H9 (cell line): ENCODE results near the gene C1orf74. TPM values are rescaled to one million over a fixed set of nuclear protein-coding genes. Genes with fewer than 3 reads are reported as not detected.

Source experiments
- DNase-seq: peaks from one replicate; pipeline ENCODE4 v3.0.0-alpha.2; 2017
- H2AFZ ChIP-seq: one replicate; pipeline ENCODE4 v1.6.1; 2013; ENCODE audit warnings: mild to moderate bottlenecking, low read length, control low read depth, moderate library complexity
- H2AK5ac ChIP-seq: 2 replicates; pipeline ENCODE4 v1.6.1; 2013; ENCODE audit warnings: low read length, control low read depth, mixed read lengths; ENCODE audit not compliant: insufficient read length
- H2BK120ac ChIP-seq: one replicate; pipeline ENCODE4 v1.6.1; 2013; ENCODE audit warnings: low read depth, mild to moderate bottlenecking, low read length, control low read depth, inconsistent platforms; ENCODE audit not compliant: poor library complexity, severe bottlenecking
- H2BK12ac ChIP-seq: 2 replicates; pipeline ENCODE4 v1.6.1; 2013; ENCODE audit warnings: low read length, control low read depth, mixed read lengths, low read depth; ENCODE audit not compliant: insufficient read length
- H2BK15ac ChIP-seq: 2 replicates; pipeline ENCODE4 v1.6.1; 2013; ENCODE audit warnings: low read depth, low read length, control low read depth
- H2BK20ac ChIP-seq: one replicate; pipeline ENCODE4 v1.6.1; 2013; ENCODE audit warnings: low read depth, mild to moderate bottlenecking, low read length, control low read depth, inconsistent platforms; ENCODE audit not compliant: poor library complexity, severe bottlenecking
- H2BK5ac ChIP-seq: 2 replicates; pipeline ENCODE4 v1.6.1; 2013; ENCODE audit warnings: low read length, control low read depth, mixed read lengths; ENCODE audit not compliant: insufficient read length
- H3K14ac ChIP-seq: 2 replicates; pipeline ENCODE4 v1.6.1; 2013; ENCODE audit warnings: low read length, control low read depth; ENCODE audit not compliant: insufficient read depth
- H3K18ac ChIP-seq: 2 replicates; pipeline ENCODE4 v1.6.1; 2013; ENCODE audit warnings: low read depth, mild to moderate bottlenecking, mixed read lengths, low read length, control low read depth; ENCODE audit not compliant: insufficient read length
- H3K23ac ChIP-seq: 2 replicates; pipeline ENCODE4 v1.6.1; 2013; ENCODE audit warnings: low read length, control low read depth, mixed read lengths, low read depth; ENCODE audit not compliant: insufficient read length
- H3K23me2 ChIP-seq: 2 replicates; pipeline ENCODE4 v1.6.1; 2013; ENCODE audit warnings: low read depth, mild to moderate bottlenecking, mixed read lengths, low read length, control low read depth; ENCODE audit not compliant: insufficient read length, poor library complexity, severe bottlenecking
- H3K27ac ChIP-seq: 2 replicates; pipeline ENCODE4 v1.5.1; 2013; ENCODE audit warnings: low read length, control low read depth, mixed read lengths, low read depth; ENCODE audit not compliant: insufficient read length
- H3K27me3 ChIP-seq: 2 replicates; pipeline ENCODE4 v1.6.1; 2013; ENCODE audit warnings: low read length, control low read depth, inconsistent platforms; ENCODE audit not compliant: insufficient read depth
- H3K4ac ChIP-seq: 2 replicates; pipeline ENCODE4 v1.6.1; 2013; ENCODE audit warnings: low read depth, mild to moderate bottlenecking, control low read depth, inconsistent platforms, low read length, moderate library complexity
- H3K4me1 ChIP-seq: 2 replicates; pipeline ENCODE4 v1.6.1; 2013; ENCODE audit warnings: low read length, control low read depth, inconsistent platforms; ENCODE audit not compliant: insufficient read depth
- H3K4me2 ChIP-seq: 2 replicates; pipeline ENCODE4 v1.6.1; 2013; ENCODE audit warnings: low read length, control low read depth, mixed read lengths; ENCODE audit not compliant: insufficient read length, insufficient read depth
- H3K56ac ChIP-seq: 2 replicates; pipeline ENCODE4 v1.6.1; 2013; ENCODE audit warnings: low read depth, mild to moderate bottlenecking, mixed read lengths, low read length, control low read depth; ENCODE audit not compliant: insufficient read length
- H3K79me1 ChIP-seq: 2 replicates; pipeline ENCODE4 v1.6.1; 2013; ENCODE audit warnings: low read depth, mild to moderate bottlenecking, moderate library complexity, low read length, control low read depth, inconsistent platforms; ENCODE audit not compliant: insufficient read depth, poor library complexity, severe bottlenecking
- H3K79me2 ChIP-seq: 2 replicates; pipeline ENCODE4 v1.6.1; 2013; ENCODE audit warnings: low read length, control low read depth, inconsistent platforms; ENCODE audit not compliant: insufficient read depth
- H3K9ac ChIP-seq: 2 replicates; pipeline ENCODE4 v1.6.1; 2013; ENCODE audit warnings: low read length, control low read depth, mixed read lengths; ENCODE audit not compliant: insufficient read length; ENCODE audit errors: extremely low read depth
- H3K9me3 ChIP-seq: one replicate; pipeline ENCODE4 v1.6.1; 2013; ENCODE audit warnings: low read depth, low read length, inconsistent platforms; ENCODE audit not compliant: control insufficient read depth
- H3T11ph ChIP-seq: one replicate; pipeline ENCODE4 v1.6.1; 2013; ENCODE audit warnings: mild to moderate bottlenecking, low read length, control low read depth, inconsistent platforms
- H4K20me1 ChIP-seq: one replicate; pipeline ENCODE4 v1.6.1; 2013; ENCODE audit not compliant: control insufficient read depth, insufficient read length, insufficient read depth
- H4K5ac ChIP-seq: 2 replicates; pipeline ENCODE4 v1.6.1; 2013; ENCODE audit warnings: low read depth, mild to moderate bottlenecking, mixed read lengths, low read length, control low read depth; ENCODE audit not compliant: insufficient read length
- H4K8ac ChIP-seq: replicated peaks from 2 replicates; pipeline ENCODE4 v1.6.1; 2013; ENCODE audit warnings: low read length, control low read depth, mixed read lengths, low read depth; ENCODE audit not compliant: insufficient read length
- H4K91ac ChIP-seq: 2 replicates; pipeline ENCODE4 v1.6.1; 2013; ENCODE audit warnings: low read depth, mild to moderate bottlenecking, moderate library complexity, mixed read lengths, low read length, control low read depth; ENCODE audit not compliant: insufficient read length
- H3K27ac Mint-ChIP-seq, 3 experiments: 2 replicates in 2 of 3; 3 replicates in 1 of 3; pipeline ENCODE4 v1.8.0; 2020 to 2021; ENCODE audit warnings: mixed read lengths in 3 of 3, mild to moderate bottlenecking in 1 of 3, moderate library complexity in 1 of 3
- H3K27me3 Mint-ChIP-seq: 2 replicates; pipeline ENCODE4 v1.8.0; 2021; ENCODE audit warnings: low read depth, mild to moderate bottlenecking, moderate library complexity, mixed read lengths
- H3K36me3 Mint-ChIP-seq, 3 experiments: 2 replicates in 2 of 3; 3 replicates in 1 of 3; pipeline ENCODE4 v1.8.0; 2020 to 2021; ENCODE audit warnings: low read depth in 3 of 3, mixed read lengths in 3 of 3; ENCODE audit not compliant: insufficient read depth in 1 of 3
- H3K4me1 Mint-ChIP-seq, 2 experiments: 2 replicates each; pipeline ENCODE4 v1.8.0; 2020; ENCODE audit warnings: mixed read lengths in 2 of 2
- H3K4me3 Mint-ChIP-seq, 2 experiments: 2 replicates in 1 of 2; 3 replicates in 1 of 2; pipeline ENCODE4 v1.8.0; 2020 to 2021; ENCODE audit warnings: mild to moderate bottlenecking in 2 of 2, mixed read lengths in 2 of 2, moderate library complexity in 1 of 2
- H3K9me3 Mint-ChIP-seq, 2 experiments: 2 replicates in 1 of 2; 3 replicates in 1 of 2; pipeline ENCODE4 v1.8.0; 2020; ENCODE audit warnings: mild to moderate bottlenecking in 2 of 2, mixed read lengths in 2 of 2, moderate library complexity in 1 of 2
- WGBS: extraction: QIAGEN DNeasy Blood & Tissue Kit; methylation state at CpG from one replicate; pipeline ENCODE4 v1.1.7; 2013; ENCODE audit warnings: missing lambda C conversion rate, low lambda C conversion rate, mixed read lengths; ENCODE audit not compliant: insufficient read length; ENCODE audit errors: extremely low coverage; 5-methylcytosine and 5-hydroxymethylcytosine counted together
- total RNA-seq: library from RNA; stranded (reverse); gene quantifications from 2 replicates; pipeline ENCODE4 v1.2.1, GENCODE V29; 2021
- TF ChIP-seq, protein P1 (sequence below): fragments of 200-600 bp; sonication (generic); conservative IDR thresholded peaks from 3 replicates; pipeline ENCODE4 v1.8.0; 2021; ENCODE audit warnings: antibody characterized with exemption, mild to moderate bottlenecking

Gene C1orf74
- total RNA-seq, 1 experiment from 2014 or later, result 2.4 TPM

DNA sequence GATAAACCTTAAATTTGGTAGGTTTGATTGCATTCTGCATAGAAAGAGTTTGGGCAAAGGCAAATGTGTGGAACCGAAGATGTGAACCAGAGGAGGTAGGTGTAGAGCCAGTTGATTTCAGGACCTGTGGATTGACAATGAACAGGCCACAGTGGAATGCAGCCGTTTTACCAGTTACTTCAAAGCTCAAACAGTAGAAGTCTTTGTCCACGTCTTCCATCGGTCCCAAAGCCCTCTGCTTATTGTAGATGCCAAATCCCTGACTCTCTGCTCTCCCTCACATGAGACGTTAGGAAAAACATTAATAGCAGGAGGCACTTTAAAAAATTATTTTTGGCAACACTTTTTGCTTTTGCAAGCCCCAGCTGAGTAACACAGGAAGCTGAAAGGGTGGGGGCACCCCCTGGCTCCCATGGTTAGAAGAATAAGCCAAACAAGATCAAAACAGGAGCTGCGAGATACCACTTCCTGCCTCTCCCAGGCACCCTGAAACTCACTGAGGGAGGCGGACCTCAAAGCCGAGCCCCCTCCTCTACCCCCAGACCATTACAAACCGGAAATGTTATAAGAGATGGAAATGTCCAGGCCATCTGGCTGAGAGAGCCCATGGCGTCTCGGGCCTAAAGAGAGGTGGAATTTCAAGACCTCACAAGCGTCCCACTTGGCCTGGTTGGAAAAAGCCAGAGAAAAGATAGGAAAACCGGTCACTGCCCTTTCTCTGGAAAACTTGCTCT lies 15.0 kb downstream of the C1orf74 start:
- no peak overlapping the region for H2AK5ac ChIP-seq
- no peak overlapping the region for H2BK12ac ChIP-seq
- no peak for DNase-seq
- Mint-ChIP-seq H3K36me3 (no peaks in the 10 kb centered on the region; a peak in 1 of 7 replicates), H3K27me3 (peaks cover 4% of the 10 kb centered on the region; the same call in 1 of the 2 replicates), H3K4me1 (peaks cover 0 to 6% of the 10 kb centered on the region in 2 experiments; a peak in 1 of 4 replicates), H3K27ac (no peak overlapping the region; a peak in 1 of 7 replicates), H3K4me3 (no peak overlapping the region), H3K9me3 (no peaks in the 10 kb centered on the region)
- no peaks in the 10 kb centered on the region for H3K79me2 ChIP-seq
- H3K18ac ChIP-seq, result no peak overlapping the region
- H2BK20ac ChIP-seq, result no peak overlapping the region
- no peaks in the 10 kb centered on the region for H3K9me3 ChIP-seq
- no peaks in the 10 kb centered on the region for H3K27me3 ChIP-seq
- no peaks in the 10 kb centered on the region for H3K4me1 ChIP-seq
- no peak overlapping the region for H3K4me2 ChIP-seq
- H2BK120ac ChIP-seq, result no peak overlapping the region
- H3K14ac ChIP-seq, result no peak overlapping the region
- TF ChIP-seq, protein P1, sequence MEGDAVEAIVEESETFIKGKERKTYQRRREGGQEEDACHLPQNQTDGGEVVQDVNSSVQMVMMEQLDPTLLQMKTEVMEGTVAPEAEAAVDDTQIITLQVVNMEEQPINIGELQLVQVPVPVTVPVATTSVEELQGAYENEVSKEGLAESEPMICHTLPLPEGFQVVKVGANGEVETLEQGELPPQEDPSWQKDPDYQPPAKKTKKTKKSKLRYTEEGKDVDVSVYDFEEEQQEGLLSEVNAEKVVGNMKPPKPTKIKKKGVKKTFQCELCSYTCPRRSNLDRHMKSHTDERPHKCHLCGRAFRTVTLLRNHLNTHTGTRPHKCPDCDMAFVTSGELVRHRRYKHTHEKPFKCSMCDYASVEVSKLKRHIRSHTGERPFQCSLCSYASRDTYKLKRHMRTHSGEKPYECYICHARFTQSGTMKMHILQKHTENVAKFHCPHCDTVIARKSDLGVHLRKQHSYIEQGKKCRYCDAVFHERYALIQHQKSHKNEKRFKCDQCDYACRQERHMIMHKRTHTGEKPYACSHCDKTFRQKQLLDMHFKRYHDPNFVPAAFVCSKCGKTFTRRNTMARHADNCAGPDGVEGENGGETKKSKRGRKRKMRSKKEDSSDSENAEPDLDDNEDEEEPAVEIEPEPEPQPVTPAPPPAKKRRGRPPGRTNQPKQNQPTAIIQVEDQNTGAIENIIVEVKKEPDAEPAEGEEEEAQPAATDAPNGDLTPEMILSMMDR, result no peak
- H4K91ac ChIP-seq, result no peak overlapping the region
- H3K4ac ChIP-seq, result no peak overlapping the region
- H4K5ac ChIP-seq, result no peak overlapping the region
- no peaks in the 10 kb centered on the region for H3K79me1 ChIP-seq
- H3K23ac ChIP-seq, result no peak overlapping the region
- H3K23me2 ChIP-seq, result no peaks in the 10 kb centered on the region
- H3T11ph ChIP-seq, result no peak overlapping the region
- no peak overlapping the region for H3K9ac ChIP-seq
- WGBS, result no CpG with 5 or more reads among the region's 13 CpGs
- H2AFZ ChIP-seq, result no peak overlapping the region
- H2BK5ac ChIP-seq, result no peak overlapping the region
- H4K8ac ChIP-seq, result no peak overlapping the region
- no peak overlapping the region for H3K27ac ChIP-seq
- no peak overlapping the region for H3K56ac ChIP-seq
- peaks cover 3% of the 10 kb centered on the region for H4K20me1 ChIP-seq
- no peak overlapping the region for H2BK15ac ChIP-seq
